Measurements from ENCODE around the gene SMO. TPM values are rescaled to one million over a fixed set of nuclear protein-coding genes. Genes with fewer than 3 reads are reported as not detected.

SMO gene
- total and polyA plus RNA-seq, 2 donors (not counting 1 experiment from before 2014, with no cell fraction given) = 0.39 to 1.4 TPM

- H3K36me3 ChIP-seq (replicated peaks in 1 of 2; ENCODE audit: control extremely low read depth in 1 of 2, control insufficient read depth in 1 of 2, extremely low read depth in 1 of 2, insufficient read depth in 2 of 2, low read length in 1 of 2) = no peaks in the 10 kb centered on the region
- H3K4me3 ChIP-seq (ENCODE audit: control extremely low read depth in 1 of 5, extremely low read depth in 1 of 5, insufficient read depth in 1 of 5, low read depth in 2 of 5, low read length in 4 of 5) = peak overlapping the region in 4 of 5 experiments; percentile 41 to 76 (median 57)
- DNase-seq = no peak
- 29% methylated on average over 12 of the region's 14 CpGs for WGBS (ENCODE audit: insufficient coverage)
- H3K9me3 ChIP-seq (ENCODE audit: control extremely low read depth in 1 of 3, control insufficient read depth in 2 of 3, insufficient read depth in 1 of 3, low read length in 2 of 3) = no peaks in the 10 kb centered on the region
- H3K27ac ChIP-seq (ENCODE audit: low read length in 2 of 2) = no peak overlapping the region
- intact Hi-C loops (cut with micrococcal nuclease) = no loop called here
- H4K20me1 ChIP-seq (ENCODE audit: control insufficient read depth, insufficient read depth, low read length, poor library complexity, severe bottlenecking) = no peaks in the 10 kb centered on the region
- H3K9me3 Mint-ChIP-seq (ENCODE audit: insufficient read depth) = no peaks in the 10 kb centered on the region
- H2AFZ ChIP-seq (ENCODE audit: insufficient read depth, low read depth, low read length, poor library complexity, severe bottlenecking) = peak overlapping the region; percentile 86
- ATAC-seq (ENCODE audit: low read depth) = no peak
- H3K4me3 Mint-ChIP-seq = peak overlapping the region; percentile 78
- H3K27me3 Mint-ChIP-seq = peaks cover 31% of the 10 kb centered on the region
- H3K27ac Mint-ChIP-seq = no peak overlapping the region
- no peaks in the 10 kb centered on the region for H3K79me2 ChIP-seq (ENCODE audit: control insufficient read depth, insufficient read depth, low read length)
- H3K9ac ChIP-seq (ENCODE audit: low read length) = peak overlapping the region; percentile 70
- peaks cover 0 to 36% (median 18%) of the 10 kb centered on the region in 4 experiments for H3K27me3 ChIP-seq (replicated peaks in 1 of 4; ENCODE audit: control extremely low read depth in 1 of 4, control insufficient read depth in 3 of 4, insufficient read depth in 4 of 4, low read length in 3 of 4)
- H3K4me1 Mint-ChIP-seq = peaks cover 22% of the 10 kb centered on the region
- peak overlapping the region; percentile 97 for H3K4me2 ChIP-seq (replicated peaks; ENCODE audit: low read depth, low read length, poor library complexity, severe bottlenecking)
- CTCF ChIA-PET = interaction anchor here (1.6 kb wide), 1 partner anchor 96 kb away, joined by 6 read pairs; no protein-coding TSS in a partner anchor
- TF ChIP-seq CTCF (IDR thresholded peaks at IDR 0.05) = no peak
- no peak for TF ChIP-seq EZH2 (IDR thresholded peaks at IDR 0.05; ENCODE audit: borderline replicate concordance, insufficient read depth, low read depth, low read length, poor library complexity, severe bottlenecking)
- H3K4me1 ChIP-seq (ENCODE audit: control insufficient read depth in 2 of 2, insufficient read depth in 2 of 2, low read length in 2 of 2) = peaks cover 15 to 17% of the 10 kb centered on the region in 2 donors
- POLR2A ChIA-PET = no interaction called here
Observed at GRCh38 chr7:129187681-129188371, 607 bp upstream of the SMO start.
